ENCODE results near the gene NXNL1.

DNA sequence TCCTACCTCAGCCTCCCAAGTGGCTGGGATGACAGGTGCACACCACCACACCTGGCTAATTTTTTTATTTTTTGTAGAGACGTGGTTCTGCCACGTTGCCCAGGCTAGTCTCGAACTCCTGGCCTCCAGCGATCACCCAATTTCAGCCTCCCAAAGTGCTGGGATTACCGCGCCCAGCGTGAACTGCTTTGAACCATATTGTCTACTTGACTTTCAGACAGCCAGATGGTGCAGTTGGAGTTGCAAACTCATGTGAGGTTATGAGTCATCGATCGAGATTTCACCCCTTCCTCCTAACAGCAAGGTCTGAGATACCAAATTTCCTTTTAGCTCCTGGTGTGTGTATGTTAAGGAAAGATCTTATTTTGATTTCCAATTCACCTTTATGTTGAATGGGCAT is 12.3 kb upstream of the NXNL1 start:
- TF ChIP-seq SUZ12 (IDR thresholded peaks at IDR 0.05; ENCODE audit: extremely low read depth, insufficient read depth, insufficient read length) = no peak
- no peak for TF ChIP-seq ZNF274 (IDR thresholded peaks at IDR 0.05; ENCODE audit: low read depth, low read length)
- TF ChIP-seq YY1 (IDR thresholded peaks at IDR 0.05; ENCODE audit: insufficient read depth, insufficient read length) = no peak

Measured in NT2/D1 (cell line).